Natural killer cell (primary cell): Measurements from ENCODE around the gene DENND1A. TPM values are rescaled to one million over a fixed set of nuclear protein-coding genes. Genes with fewer than 3 reads are reported as not detected.

ENCODE experiments used
- ATAC-seq, 3 donors: fragments of 150-1000 bp in 2 of 3; fragments of 200-7000 bp in 1 of 3; cut with Tn5 transposase; 1 replicate in 1 of 3; 2 replicates in 2 of 3; pipeline ENCODE4 v1.10.0; 2021; ENCODE audit warnings: mild to moderate bottlenecking in 2 of 3, moderate library complexity in 2 of 3
- DNase-seq, 2 donors: peaks; one replicate each; pipeline versions ENCODE4 v3.0.0 to v3.0.0-alpha.2; 2013 to 2021; ENCODE audit warnings: mixed read lengths in 1 of 2
- H3K27ac ChIP-seq: one replicate; pipeline ENCODE4 v1.5.1; 2013; ENCODE audit warnings: mild to moderate bottlenecking, low read length
- H3K27me3 ChIP-seq: one replicate; pipeline ENCODE4 v1.6.1; 2013; ENCODE audit warnings: low read length; ENCODE audit not compliant: control insufficient read depth, insufficient read depth
- H3K36me3 ChIP-seq: one replicate; pipeline ENCODE4 v1.6.1; 2013; ENCODE audit warnings: low read length; ENCODE audit not compliant: control insufficient read depth, insufficient read depth
- H3K4me1 ChIP-seq: one replicate; pipeline ENCODE4 v1.6.1; 2013; ENCODE audit warnings: low read length; ENCODE audit not compliant: control insufficient read depth, insufficient read depth
- H3K4me3 ChIP-seq: one replicate; pipeline ENCODE4 v1.5.1; 2013; ENCODE audit warnings: low read length
- H3K9me3 ChIP-seq: one replicate; pipeline ENCODE4 v1.6.1; 2013; ENCODE audit warnings: low read length; ENCODE audit not compliant: control insufficient read depth, insufficient read depth
- H3K27ac Mint-ChIP-seq, 2 donors: one replicate each; pipeline ENCODE4 v1.8.0; 2022; ENCODE audit warnings: mild to moderate bottlenecking in 2 of 2, mixed read lengths in 2 of 2, moderate library complexity in 1 of 2
- H3K27me3 Mint-ChIP-seq, 2 donors: one replicate each; pipeline ENCODE4 v1.8.0; 2022; ENCODE audit warnings: low read depth in 2 of 2, mixed read lengths in 2 of 2
- H3K36me3 Mint-ChIP-seq: one replicate; pipeline ENCODE4 v1.8.0; 2022; ENCODE audit warnings: mixed read lengths
- H3K4me1 Mint-ChIP-seq, 2 donors: one replicate each; pipeline ENCODE4 v1.8.0; 2022; ENCODE audit warnings: mixed read lengths in 2 of 2
- H3K4me3 Mint-ChIP-seq: one replicate; pipeline ENCODE4 v1.8.0; 2022; ENCODE audit warnings: mild to moderate bottlenecking, moderate library complexity, mixed read lengths
- H3K9me3 Mint-ChIP-seq, 2 donors: one replicate each; pipeline ENCODE4 v1.8.0; 2022; ENCODE audit warnings: mixed read lengths in 2 of 2
- WGBS: methylation state at CpG from one replicate; pipeline ENCODE4 v1.1.7; 2013; ENCODE audit warnings: missing lambda C conversion rate; ENCODE audit not compliant: insufficient coverage; 5-methylcytosine and 5-hydroxymethylcytosine counted together
- intact Hi-C: fragments of 100-400 bp; cut with micrococcal nuclease; formaldehyde crosslinking; loops from one replicate; pipeline ENCODE4 v1.14.2; 2022
- total RNA-seq, 4 donors: library from RNA; stranded (reverse); fragments of 120-200 nt in 1 of 4; gene quantifications; one replicate each; pipeline versions ENCODE4 v1.2.3 to v1.2.4, GENCODE V29; 2013 to 2022
- TF ChIP-seq, protein P1 (sequence below): fragments of 200-600 bp; IDR thresholded peaks from one replicate; pipeline ENCODE4 v1.8.0; 2022; ENCODE audit warnings: antibody characterized with exemption

DENND1A gene
- total RNA-seq, 3 donors from 2014 or later (not counting 1 experiment from before 2014, with no cell fraction given), result 27.8 to 37.6 (median 30.9) TPM

DNA sequence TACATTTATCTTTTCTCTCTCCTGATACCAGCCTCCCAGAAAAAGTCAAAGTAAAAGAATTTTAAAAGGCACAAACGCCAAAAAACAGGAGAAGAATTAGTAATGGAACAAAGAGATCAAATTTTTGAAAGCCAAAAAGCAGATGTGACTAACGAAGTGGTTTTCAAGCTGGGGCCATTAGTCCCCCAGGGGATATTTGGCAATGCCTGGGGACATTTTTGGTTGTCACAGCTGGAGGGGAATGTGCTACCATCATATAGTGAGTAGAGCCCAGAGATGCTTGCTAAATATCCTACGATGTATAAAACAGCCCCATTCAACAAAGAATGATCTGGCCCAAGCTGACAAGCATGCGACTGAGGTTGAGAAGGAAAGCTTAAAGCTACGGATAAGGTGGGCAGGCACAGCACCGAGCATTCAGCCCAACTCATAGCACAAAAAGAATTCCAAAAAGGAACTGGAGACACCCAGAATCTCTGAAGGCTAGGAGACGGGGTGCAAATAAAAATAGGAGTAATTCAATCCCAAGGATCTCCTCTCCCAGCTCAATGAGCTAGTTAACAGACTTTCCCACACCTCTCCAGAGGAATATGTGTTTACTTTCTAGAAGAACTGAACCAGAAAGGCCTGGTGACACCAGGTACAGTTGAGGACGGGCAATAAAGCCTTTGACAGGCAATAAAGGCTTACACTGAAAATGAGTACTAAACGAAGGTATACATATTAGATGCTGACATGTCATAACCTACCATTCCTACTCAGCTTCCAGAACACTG lies 269.0 kb downstream of the DENND1A start:
- H3K4me1 ChIP-seq, result no peaks in the 10 kb centered on the region
- Mint-ChIP-seq H3K4me1 (no peaks in the 10 kb centered on the region), H3K36me3 (peaks cover 39% of the 10 kb centered on the region), H3K9me3 (peaks cover 3 to 8% of the 10 kb centered on the region in 2 donors), H3K27ac (no peak overlapping the region), H3K27me3 (no peaks in the 10 kb centered on the region), H3K4me3 (no peak overlapping the region)
- WGBS, result 91% methylated on average over 9 of the region's 9 CpGs
- H3K9me3 ChIP-seq, result no peaks in the 10 kb centered on the region
- DNase-seq (no peak), ATAC-seq (no peak)
- intact Hi-C loops, result no loop called here
- TF ChIP-seq, protein P1, sequence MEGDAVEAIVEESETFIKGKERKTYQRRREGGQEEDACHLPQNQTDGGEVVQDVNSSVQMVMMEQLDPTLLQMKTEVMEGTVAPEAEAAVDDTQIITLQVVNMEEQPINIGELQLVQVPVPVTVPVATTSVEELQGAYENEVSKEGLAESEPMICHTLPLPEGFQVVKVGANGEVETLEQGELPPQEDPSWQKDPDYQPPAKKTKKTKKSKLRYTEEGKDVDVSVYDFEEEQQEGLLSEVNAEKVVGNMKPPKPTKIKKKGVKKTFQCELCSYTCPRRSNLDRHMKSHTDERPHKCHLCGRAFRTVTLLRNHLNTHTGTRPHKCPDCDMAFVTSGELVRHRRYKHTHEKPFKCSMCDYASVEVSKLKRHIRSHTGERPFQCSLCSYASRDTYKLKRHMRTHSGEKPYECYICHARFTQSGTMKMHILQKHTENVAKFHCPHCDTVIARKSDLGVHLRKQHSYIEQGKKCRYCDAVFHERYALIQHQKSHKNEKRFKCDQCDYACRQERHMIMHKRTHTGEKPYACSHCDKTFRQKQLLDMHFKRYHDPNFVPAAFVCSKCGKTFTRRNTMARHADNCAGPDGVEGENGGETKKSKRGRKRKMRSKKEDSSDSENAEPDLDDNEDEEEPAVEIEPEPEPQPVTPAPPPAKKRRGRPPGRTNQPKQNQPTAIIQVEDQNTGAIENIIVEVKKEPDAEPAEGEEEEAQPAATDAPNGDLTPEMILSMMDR, result no peak
- no peaks in the 10 kb centered on the region for H3K27me3 ChIP-seq
- no peak overlapping the region for H3K4me3 ChIP-seq
- H3K36me3 ChIP-seq, result no peaks in the 10 kb centered on the region
- H3K27ac ChIP-seq, result no peak overlapping the region

DNA sequence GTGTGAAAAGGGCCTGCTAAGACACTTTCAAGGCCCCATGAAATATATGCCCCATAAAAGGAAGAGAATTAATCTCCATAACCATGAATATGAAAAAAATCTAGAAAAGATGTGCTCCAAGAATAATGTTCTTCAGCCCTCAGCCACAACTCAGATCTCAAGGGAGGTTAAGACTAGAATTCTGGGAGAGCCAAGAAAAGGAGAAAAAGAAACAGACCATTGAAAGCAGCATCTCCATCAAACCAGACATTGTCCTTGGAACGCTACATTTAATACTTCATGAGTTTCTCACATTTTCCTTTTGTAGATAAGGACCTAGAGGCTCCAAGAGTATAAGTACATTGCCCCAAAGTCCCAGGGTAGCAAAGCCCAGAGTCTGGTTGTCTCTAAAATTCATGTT lies 270.6 kb downstream of the DENND1A start:
- Histone ChIP-seq H3K4me3 (no peak overlapping the region), H3K27me3 (no peaks in the 10 kb centered on the region), H3K4me1 (no peaks in the 10 kb centered on the region), H3K9me3 (no peaks in the 10 kb centered on the region), H3K36me3 (no peaks in the 10 kb centered on the region), H3K27ac (no peak overlapping the region)
- TF ChIP-seq, protein P1, result no peak
- Mint-ChIP-seq H3K27ac (no peak overlapping the region), H3K36me3 (peaks cover 25% of the 10 kb centered on the region), H3K27me3 (no peaks in the 10 kb centered on the region), H3K4me1 (no peaks in the 10 kb centered on the region), H3K4me3 (no peak overlapping the region), H3K9me3 (peaks cover 0 to 5% of the 10 kb centered on the region in 2 donors)
- 100% methylated on average over 1 of the region's 1 CpG for WGBS
- intact Hi-C loops, result no loop called here
- DNase-seq (no peak), ATAC-seq (no peak)

DNA sequence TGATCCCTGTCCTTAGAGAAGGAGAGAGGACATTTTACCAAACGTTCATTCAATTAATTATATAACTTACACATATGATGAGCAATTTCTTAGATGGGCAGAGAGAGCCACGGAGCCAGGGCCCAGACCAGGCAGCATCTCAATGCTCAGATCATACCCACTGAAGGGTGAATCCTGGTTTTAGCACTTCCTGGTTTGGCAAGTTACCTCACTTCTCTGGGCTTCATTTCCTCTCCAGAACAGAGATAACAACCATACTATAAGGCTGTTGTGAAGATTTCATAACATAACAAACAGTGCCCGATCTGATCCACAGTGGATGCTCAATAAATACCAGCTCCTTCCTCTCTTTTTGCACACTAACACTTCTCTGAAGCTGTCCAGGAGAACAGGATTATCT lies 271.1 kb downstream of the DENND1A start:
- H3K4me3 ChIP-seq, result no peak overlapping the region
- TF ChIP-seq, protein P1, result no peak
- WGBS, result 66% methylated on average over 3 of the region's 3 CpGs
- DNase-seq (no peak), ATAC-seq (no peak)
- no peaks in the 10 kb centered on the region for H3K9me3 ChIP-seq
- intact Hi-C loops, result no loop called here
- H3K4me1 ChIP-seq, result no peaks in the 10 kb centered on the region
- no peaks in the 10 kb centered on the region for H3K27me3 ChIP-seq
- H3K36me3 ChIP-seq, result no peaks in the 10 kb centered on the region
- H3K27ac ChIP-seq, result no peak overlapping the region
- peaks cover 0 to 5% of the 10 kb centered on the region in 2 donors for H3K9me3 Mint-ChIP-seq
- no peak overlapping the region for H3K27ac Mint-ChIP-seq
- no peaks in the 10 kb centered on the region for H3K27me3 Mint-ChIP-seq
- peaks cover 21% of the 10 kb centered on the region for H3K36me3 Mint-ChIP-seq
- no peak overlapping the region for H3K4me3 Mint-ChIP-seq
- H3K4me1 Mint-ChIP-seq, result no peaks in the 10 kb centered on the region

DNA sequence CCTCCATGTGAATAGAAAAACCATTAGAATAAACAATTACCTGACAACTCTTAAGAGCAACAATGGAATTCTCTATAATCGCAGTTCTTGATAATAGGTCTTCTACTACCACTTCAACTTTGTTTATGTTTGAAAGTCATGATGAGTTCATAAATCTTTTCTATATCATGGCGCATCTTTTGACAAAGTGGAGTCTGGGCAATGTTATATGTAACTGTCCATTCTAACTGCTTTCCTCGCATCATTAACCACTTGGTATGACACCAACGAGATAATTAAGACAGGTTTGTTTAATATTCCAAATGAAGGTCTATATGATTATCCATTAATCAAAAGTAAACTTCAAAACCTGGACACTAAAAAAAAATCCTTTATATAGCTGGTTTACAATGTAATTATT lies 272.0 kb downstream of the DENND1A start:
- ATAC-seq (no peak), DNase-seq (no peak)
- Mint-ChIP-seq H3K36me3 (peaks cover 20% of the 10 kb centered on the region), H3K9me3 (peaks cover 0 to 5% of the 10 kb centered on the region in 2 donors), H3K27me3 (no peaks in the 10 kb centered on the region), H3K4me1 (no peaks in the 10 kb centered on the region), H3K27ac (no peak overlapping the region), H3K4me3 (no peak overlapping the region)
- TF ChIP-seq, protein P1, result no peak
- intact Hi-C loops, result no loop called here
- Histone ChIP-seq H3K36me3 (no peaks in the 10 kb centered on the region), H3K27me3 (no peaks in the 10 kb centered on the region), H3K9me3 (no peaks in the 10 kb centered on the region), H3K4me1 (no peaks in the 10 kb centered on the region), H3K27ac (no peak overlapping the region), H3K4me3 (no peak overlapping the region)
- WGBS, result 88% methylated on average over 1 of the region's 4 CpGs
